A673 (cell line): ENCODE data around the gene SCARF1. TPM values are rescaled to one million over a fixed set of nuclear protein-coding genes. Genes with fewer than 3 reads are reported as not detected.

Experiments
- BruUV-seq: library from RNA; stranded (reverse); fragments of 400-500 nt; replicated peaks from 2 replicates; lab custom pipeline; 2021; lab: Mats Ljungman, UMichigan
- CTCF ChIA-PET: fragments of 300-600 bp; sonication (Branson Sonifier 250); formaldehyde crosslinking; loops from one replicate; lab custom pipeline; 2022; ENCODE audit warnings: antibody characterized with exemption; lab: Charles Lee
- POLR2A ChIA-PET: fragments of 300-600 bp; sonication (Branson Sonifier 250); formaldehyde crosslinking; loops from one replicate; lab custom pipeline; 2022; ENCODE audit warnings: antibody characterized with exemption; ENCODE audit not compliant: low non-redundant PET; lab: Charles Lee
- DNase-seq: peaks from one replicate; pipeline ENCODE4 v3.0.0-alpha.2; 2015; ENCODE audit warnings: low spot score
- H3K27ac ChIP-seq: fragments of 200-600 bp; sonication (generic); 2 replicates; pipeline ENCODE4 v1.5.1; 2016; ENCODE audit warnings: mixed run types, low read depth, mild to moderate bottlenecking, mixed read lengths, antibody characterized with exemption, low read length; ENCODE audit not compliant: poor library complexity, severe bottlenecking
- H3K27me3 ChIP-seq: fragments of 200-600 bp; sonication (generic); replicated peaks from 2 replicates; pipeline ENCODE4 v1.6.1; 2017; ENCODE audit warnings: mixed run types, low read depth, mild to moderate bottlenecking, mixed read lengths, antibody characterized with exemption, low read length; ENCODE audit not compliant: insufficient read depth, poor library complexity
- H3K36me3 ChIP-seq: fragments of 200-600 bp; sonication (generic); 2 replicates; pipeline ENCODE4 v1.6.1; 2016; ENCODE audit warnings: mixed run types, mild to moderate bottlenecking, mixed read lengths, antibody characterized with exemption, low read length; ENCODE audit not compliant: insufficient read depth, poor library complexity, severe bottlenecking
- H3K4me1 ChIP-seq: fragments of 200-600 bp; sonication (generic); 2 replicates; pipeline ENCODE4 v1.6.1; 2017; ENCODE audit warnings: mixed run types, mild to moderate bottlenecking, mixed read lengths, antibody characterized with exemption, low read length; ENCODE audit not compliant: insufficient read depth, poor library complexity, severe bottlenecking
- H3K4me3 ChIP-seq: fragments of 200-600 bp; sonication (generic); 2 replicates; pipeline ENCODE4 v1.5.1; 2016; ENCODE audit warnings: low read depth, mixed run types, mild to moderate bottlenecking, mixed read lengths, low read length; ENCODE audit not compliant: poor library complexity, severe bottlenecking
- H3K9me3 ChIP-seq: fragments of 200-600 bp; sonication (generic); 2 replicates; pipeline ENCODE4 v1.6.1; 2016; ENCODE audit warnings: mixed run types, low read depth, mild to moderate bottlenecking, mixed read lengths, antibody characterized with exemption, low read length; ENCODE audit not compliant: poor library complexity, severe bottlenecking
- CTCF ChIP-seq: fragments of 300-800, 200-600 bp; sonication (generic); conservative IDR thresholded peaks from 2 replicates; pipeline ENCODE4 v1.5.1; 2017; ENCODE audit warnings: low read depth, mild to moderate bottlenecking, antibody characterized with exemption, low read length, moderate library complexity, mixed read lengths
- EZH2 ChIP-seq: fragments of 200-600 bp; sonication (generic); IDR thresholded peaks from 2 replicates; pipeline ENCODE4 v1.6.1; 2017; ENCODE audit warnings: borderline replicate concordance, low read depth, mild to moderate bottlenecking, mixed read lengths, antibody characterized with exemption, low read length; ENCODE audit not compliant: poor library complexity, severe bottlenecking
- intact Hi-C: fragments of 100-400 bp; cut with micrococcal nuclease; formaldehyde crosslinking; loops from one replicate; pipeline ENCODE4 v1.10.0; 2022; ENCODE audit not compliant: unreplicated experiment
- total RNA-seq: library from RNA; stranded (reverse); gene quantifications from 2 replicates; pipeline ENCODE4 v1.2.3, GENCODE V29; 2021

The SCARF1 gene
- total RNA-seq, 1 experiment from 2014 or later, result not detected

- no TSS peak for BruUV-seq
- CTCF ChIA-PET, result no interaction called here
These were observed 27.8 kb downstream of the SCARF1 start for GRCh38 chr17:1617620-1618174.

GRCh38 chr17:1616101-1616500 lies 29.4 kb downstream of the SCARF1 start:
- peaks cover 6% of the 10 kb centered on the region for H3K4me1 ChIP-seq
- H3K36me3 ChIP-seq, result no peaks in the 10 kb centered on the region
- H3K27ac ChIP-seq, result no peak overlapping the region
- intact Hi-C loops, result no loop called here
- ChIA-PET POLR2A (no interaction called here), CTCF (no interaction called here)
- DNase-seq, result no peak
- BruUV-seq, result no TSS peak
- H3K4me3 ChIP-seq, result no peak overlapping the region
- no peak for TF ChIP-seq EZH2
- no peak for TF ChIP-seq CTCF
- H3K27me3 ChIP-seq, result no peaks in the 10 kb centered on the region
- no peaks in the 10 kb centered on the region for H3K9me3 ChIP-seq

More at GRCh38 chr17:1617620-1618174, 27.8 kb downstream of the SCARF1 start:
- H3K36me3 ChIP-seq, result no peaks in the 10 kb centered on the region
- peaks cover 6% of the 10 kb centered on the region for H3K4me1 ChIP-seq
- POLR2A ChIA-PET, result no interaction called here
- DNase-seq, result peak; percentile 58
- TF ChIP-seq CTCF, result no peak
- TF ChIP-seq EZH2, result no peak
- intact Hi-C loops, result no loop called here
- H3K9me3 ChIP-seq, result no peaks in the 10 kb centered on the region
- no peaks in the 10 kb centered on the region for H3K27me3 ChIP-seq
- H3K27ac ChIP-seq, result no peak overlapping the region
- no peak overlapping the region for H3K4me3 ChIP-seq

GRCh38 chr17:1612400-1612799 lies 33.1 kb downstream of the SCARF1 start:
- no peaks in the 10 kb centered on the region for H3K4me1 ChIP-seq
- no peaks in the 10 kb centered on the region for H3K36me3 ChIP-seq
- H3K9me3 ChIP-seq, result no peaks in the 10 kb centered on the region
- TF ChIP-seq CTCF, result no peak
- TF ChIP-seq EZH2, result no peak
- no peak for DNase-seq
- H3K27ac ChIP-seq, result no peak overlapping the region
- intact Hi-C loops, result no loop called here
- CTCF ChIA-PET, result no interaction called here
- BruUV-seq, result no TSS peak
- no peaks in the 10 kb centered on the region for H3K27me3 ChIP-seq
- POLR2A ChIA-PET, result no interaction called here
- no peak overlapping the region for H3K4me3 ChIP-seq
